WTC11 (cell line): Measurements from ENCODE around the gene BACH2. TPM values are rescaled to one million over a fixed set of nuclear protein-coding genes. Genes with fewer than 3 reads are reported as not detected.
"Not testable (repeated sequence)": the region's sequence is repeated elsewhere in the genome, so short reads cannot be mapped to it uniquely, and the experiment has no call there.

ENCODE experiments used
- ATAC-seq: fragments of 200-7000 bp; cut with Tn5 transposase; 2 replicates; pipeline ENCODE4 v1.10.0; 2021; ENCODE audit warnings: mild to moderate bottlenecking, moderate library complexity
- CTCF ChIA-PET: fragments of 300-600 bp; sonication (Branson Sonifier 250); formaldehyde crosslinking; loops from one replicate; lab custom pipeline; 2021; ENCODE audit warnings: antibody characterized with exemption; lab: Charles Lee
- POLR2A ChIA-PET: fragments of 350-600 bp; sonication (Branson Sonifier 250); formaldehyde crosslinking; loops from one replicate; lab custom pipeline; 2021; ENCODE audit warnings: antibody characterized with exemption; lab: Charles Lee
- DNase-seq: peaks from one replicate; pipeline ENCODE4 v3.0.0; 2021; ENCODE audit warnings: low spot score
- H3K27ac Mint-ChIP-seq: 2 replicates; pipeline ENCODE4 v1.8.0; 2021; ENCODE audit warnings: mixed read lengths
- H3K27me3 Mint-ChIP-seq: 2 replicates; pipeline ENCODE4 v1.8.0; 2021; ENCODE audit warnings: low read depth, mild to moderate bottlenecking, moderate library complexity, mixed read lengths
- H3K36me3 Mint-ChIP-seq: 2 replicates; pipeline ENCODE4 v1.8.0; 2021; ENCODE audit warnings: mixed read lengths
- H3K4me1 Mint-ChIP-seq: 2 replicates; pipeline ENCODE4 v1.8.0; 2022; ENCODE audit warnings: mixed read lengths
- H3K4me3 Mint-ChIP-seq: 2 replicates; pipeline ENCODE4 v1.8.0; 2021; ENCODE audit warnings: mild to moderate bottlenecking, moderate library complexity, mixed read lengths
- H3K9me3 Mint-ChIP-seq: 2 replicates; pipeline ENCODE4 v1.8.0; 2021; ENCODE audit warnings: mixed read lengths
- ATF3 ChIP-seq: sonication (generic); formaldehyde crosslinking; conservative IDR thresholded peaks from 2 replicates; pipeline ENCODE4 v1.8.1; 2022; ENCODE audit warnings: mild to moderate bottlenecking, missing genetic modification reagents
- ESRRA ChIP-seq: sonication (generic); formaldehyde crosslinking; IDR thresholded peaks from 2 replicates; pipeline ENCODE4 v1.8.1; 2022; ENCODE audit warnings: mild to moderate bottlenecking, missing genetic modification reagents, borderline replicate concordance
- FOXP1 ChIP-seq: sonication (generic); formaldehyde crosslinking; IDR thresholded peaks from 2 replicates; pipeline ENCODE4 v1.8.0; 2022; ENCODE audit warnings: missing genetic modification reagents, mild to moderate bottlenecking, moderate library complexity, borderline replicate concordance
- JUN ChIP-seq: sonication (generic); formaldehyde crosslinking; IDR thresholded peaks from 2 replicates; pipeline ENCODE4 v1.8.0; 2023; ENCODE audit warnings: mild to moderate bottlenecking, missing genetic modification reagents
- KAT7 ChIP-seq: sonication (generic); formaldehyde crosslinking; IDR thresholded peaks from 2 replicates; pipeline ENCODE4 v1.8.1; 2023; ENCODE audit warnings: missing genetic modification reagents, mild to moderate bottlenecking, borderline replicate concordance
- MYBL2 ChIP-seq: sonication (generic); formaldehyde crosslinking; IDR thresholded peaks from 2 replicates; pipeline ENCODE4 v1.8.1; 2023; ENCODE audit warnings: mild to moderate bottlenecking, moderate library complexity, missing genetic modification reagents
- NFATC4 ChIP-seq: fragments of 250-450 bp; sonication (Bioruptor Pico); IDR thresholded peaks from 2 replicates; pipeline ENCODE4 v1.9.0; 2021; ENCODE audit warnings: mild to moderate bottlenecking
- NR1H2 ChIP-seq: sonication (generic); formaldehyde crosslinking; IDR thresholded peaks from 2 replicates; pipeline ENCODE4 v1.9.0; 2021; ENCODE audit warnings: mild to moderate bottlenecking, moderate library complexity, missing genetic modification reagents
- NR3C1 ChIP-seq: sonication (generic); formaldehyde crosslinking; conservative IDR thresholded peaks from 2 replicates; pipeline ENCODE4 v1.8.1; 2023; ENCODE audit warnings: low read depth, mild to moderate bottlenecking, missing genetic modification reagents
- RELA ChIP-seq: sonication (generic); formaldehyde crosslinking; IDR thresholded peaks from 2 replicates; pipeline ENCODE4 v1.8.1; 2022; ENCODE audit warnings: missing genetic modification reagents, mild to moderate bottlenecking, borderline replicate concordance
- TCF7 ChIP-seq: sonication (generic); formaldehyde crosslinking; IDR thresholded peaks from 2 replicates; pipeline ENCODE4 v1.8.0; 2022; ENCODE audit warnings: mild to moderate bottlenecking, low read depth, missing genetic modification reagents, moderate library complexity
- TEAD1 ChIP-seq: sonication (generic); formaldehyde crosslinking; IDR thresholded peaks from 2 replicates; pipeline ENCODE4 v1.8.0; 2022; ENCODE audit warnings: mild to moderate bottlenecking, missing genetic modification reagents
- TP53 ChIP-seq: sonication (generic); formaldehyde crosslinking; IDR thresholded peaks from 2 replicates; pipeline ENCODE4 v1.8.1; 2023; ENCODE audit warnings: mild to moderate bottlenecking, missing genetic modification reagents
- USF2 ChIP-seq: sonication (generic); formaldehyde crosslinking; IDR thresholded peaks from 2 replicates; pipeline ENCODE4 v1.8.1; 2023; ENCODE audit warnings: mild to moderate bottlenecking, missing genetic modification reagents, moderate library complexity
- ZBTB21 ChIP-seq: sonication (generic); formaldehyde crosslinking; IDR thresholded peaks from 2 replicates; pipeline ENCODE4 v1.8.1; 2023; ENCODE audit warnings: mild to moderate bottlenecking, missing genetic modification reagents, borderline replicate concordance
- ZBTB43 ChIP-seq: sonication (generic); formaldehyde crosslinking; IDR thresholded peaks from 2 replicates; pipeline ENCODE4 v1.8.1; 2023; ENCODE audit warnings: mild to moderate bottlenecking, missing genetic modification reagents
- ZNF396 ChIP-seq: fragments of 250-450 bp; sonication (Bioruptor Pico); IDR thresholded peaks from 2 replicates; pipeline ENCODE4 v1.8.0; 2021; ENCODE audit warnings: mild to moderate bottlenecking, moderate library complexity, borderline replicate concordance
- ZNF416 ChIP-seq: fragments of 250-450 bp; sonication (Bioruptor Pico); IDR thresholded peaks from 2 replicates; pipeline ENCODE4 v1.9.0; 2021; ENCODE audit warnings: mild to moderate bottlenecking, inconsistent platforms
- total RNA-seq: library from RNA; stranded (reverse); gene quantifications from 3 replicates; pipeline ENCODE4 v1.2.3, GENCODE V29; 2021
- TF ChIP-seq, protein P1 (sequence below): sonication (generic); formaldehyde crosslinking; IDR thresholded peaks from 2 replicates; pipeline ENCODE4 v1.8.0; 2022; ENCODE audit warnings: mild to moderate bottlenecking, missing genetic modification reagents
- TF ChIP-seq, protein P2 (sequence below): sonication (generic); formaldehyde crosslinking; IDR thresholded peaks from 2 replicates; pipeline ENCODE4 v1.8.1; 2022; ENCODE audit warnings: missing genetic modification reagents, borderline replicate concordance

Gene BACH2
- total RNA-seq, 1 experiment from 2014 or later = 5.9 TPM

DNA sequence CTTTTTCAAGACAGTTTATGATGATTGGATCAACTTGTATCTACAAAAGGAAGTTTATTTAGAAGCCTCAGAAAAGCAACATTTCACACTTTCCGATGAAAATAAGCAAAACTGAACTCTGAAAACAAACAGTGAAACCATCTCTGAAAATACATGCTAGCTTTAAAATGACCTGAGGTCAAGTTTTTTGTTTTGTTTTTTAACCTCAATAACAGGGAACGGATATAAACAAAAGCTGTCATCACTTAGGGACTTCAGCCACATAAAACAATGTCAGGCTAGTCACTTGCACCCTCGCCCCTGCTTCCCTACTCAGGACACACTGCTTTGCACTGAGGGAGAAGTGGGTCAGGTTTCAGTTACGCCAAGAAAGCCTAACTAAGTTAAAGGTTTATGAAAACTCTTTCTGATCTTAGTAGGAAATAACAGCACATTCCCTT is 11.6 kb downstream of the BACH2 start (continued):
- TF ChIP-seq KAT7 (CRISPR knock-in tag) (no peak), TEAD1 (CRISPR knock-in tag) (no peak), ZBTB21 (CRISPR knock-in tag) (no peak)

GRCh38 chr6:90284236-90285041 is 12.2 kb downstream of the BACH2 start:
- POLR2A ChIA-PET = interaction anchor here (0.5 kb wide), 1 partner anchor 1829 kb away, joined by 6 read pairs; no protein-coding TSS in a partner anchor
- peak; percentile 95 for TF ChIP-seq ZNF416 (CRISPR knock-in tag)
- TF ChIP-seq ZNF396 = no peak
- TF ChIP-seq ESRRA = no peak
- TF ChIP-seq, all 79 proteins: peak for 1
- DNase-seq (no peak), ATAC-seq (peak; percentile 72)
- H3K27me3 Mint-ChIP-seq = no peaks in the 10 kb centered on the region
- peaks cover 7% of the 10 kb centered on the region; the same call in 1 of the 2 replicates for H3K9me3 Mint-ChIP-seq
- peaks cover 45% of the 10 kb centered on the region for H3K4me1 Mint-ChIP-seq
- no peak overlapping the region for H3K4me3 Mint-ChIP-seq
- CTCF ChIA-PET = interaction anchor here (0.9 to 7.4 kb wide), 8 partner anchors 108 to 344 kb away, joined by 3 to 125 read pairs (median 5); no protein-coding TSS in a partner anchor
- H3K36me3 Mint-ChIP-seq = no peaks in the 10 kb centered on the region
- H3K27ac Mint-ChIP-seq = peak overlapping the region; percentile 86

- CTCF ChIA-PET, H3K36me3 Mint-ChIP-seq, DNase-seq, ATAC-seq, H3K27me3 Mint-ChIP-seq, POLR2A ChIA-PET, H3K9me3 Mint-ChIP-seq, H3K27ac Mint-ChIP-seq, H3K4me3 Mint-ChIP-seq: not testable (repeated sequence)
- peaks cover 29% of the 10 kb centered on the region for H3K4me1 Mint-ChIP-seq
Measured at GRCh38 chr6:90282265-90282664, 14.4 kb downstream of the BACH2 start.

DNA sequence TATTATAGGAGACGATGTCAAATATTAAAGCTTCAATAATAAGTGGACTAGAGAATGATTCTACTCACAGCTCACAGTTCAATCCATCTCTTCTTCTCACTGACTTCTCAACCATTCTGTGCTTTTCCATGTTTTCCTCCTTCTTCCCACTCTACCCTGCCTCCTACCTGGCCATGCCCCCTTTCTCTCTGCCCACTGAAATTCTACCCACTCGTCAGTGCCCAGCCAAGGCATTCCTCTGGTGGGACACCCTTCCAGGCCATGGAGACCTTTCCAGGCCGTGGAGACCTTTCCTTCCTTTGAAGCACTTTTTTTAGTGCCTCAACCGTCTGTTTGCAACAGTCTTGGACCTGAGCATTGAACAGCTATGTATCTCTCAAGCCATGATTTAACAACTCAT is 18.5 kb downstream of the BACH2 start:
- Mint-ChIP-seq H3K27me3 (no peaks in the 10 kb centered on the region), H3K36me3 (no peaks in the 10 kb centered on the region), H3K4me1 (no peaks in the 10 kb centered on the region), H3K27ac (no peak overlapping the region), H3K9me3 (0 out of 2 replicates have a peak, but pooled peaks cover 6% of the 10 kb centered on the region), H3K4me3 (no peak overlapping the region)
- no peak for DNase-seq
- CTCF ChIA-PET = no interaction called here
- POLR2A ChIA-PET = no interaction called here
- no peak for ATAC-seq
- TF ChIP-seq RELA (CRISPR knock-in tag) (no peak), KAT7 (CRISPR knock-in tag) (no peak), NR1H2 (no peak), FOXP1 (CRISPR knock-in tag) (no peak), TCF7 (CRISPR knock-in tag) (no peak), MYBL2 (no peak), ZBTB43 (no peak)

- TF ChIP-seq, protein P1, sequence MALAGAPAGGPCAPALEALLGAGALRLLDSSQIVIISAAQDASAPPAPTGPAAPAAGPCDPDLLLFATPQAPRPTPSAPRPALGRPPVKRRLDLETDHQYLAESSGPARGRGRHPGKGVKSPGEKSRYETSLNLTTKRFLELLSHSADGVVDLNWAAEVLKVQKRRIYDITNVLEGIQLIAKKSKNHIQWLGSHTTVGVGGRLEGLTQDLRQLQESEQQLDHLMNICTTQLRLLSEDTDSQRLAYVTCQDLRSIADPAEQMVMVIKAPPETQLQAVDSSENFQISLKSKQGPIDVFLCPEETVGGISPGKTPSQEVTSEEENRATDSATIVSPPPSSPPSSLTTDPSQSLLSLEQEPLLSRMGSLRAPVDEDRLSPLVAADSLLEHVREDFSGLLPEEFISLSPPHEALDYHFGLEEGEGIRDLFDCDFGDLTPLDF (CRISPR knock-in tag) = no peak
- TF ChIP-seq NR3C1 (no peak), NFATC4 (CRISPR knock-in tag) (no peak), KAT7 (CRISPR knock-in tag) (no peak), TP53 (no peak), USF2 (no peak), JUN (CRISPR knock-in tag) (no peak), ATF3 (CRISPR knock-in tag) (no peak)
- TF ChIP-seq, protein P2, sequence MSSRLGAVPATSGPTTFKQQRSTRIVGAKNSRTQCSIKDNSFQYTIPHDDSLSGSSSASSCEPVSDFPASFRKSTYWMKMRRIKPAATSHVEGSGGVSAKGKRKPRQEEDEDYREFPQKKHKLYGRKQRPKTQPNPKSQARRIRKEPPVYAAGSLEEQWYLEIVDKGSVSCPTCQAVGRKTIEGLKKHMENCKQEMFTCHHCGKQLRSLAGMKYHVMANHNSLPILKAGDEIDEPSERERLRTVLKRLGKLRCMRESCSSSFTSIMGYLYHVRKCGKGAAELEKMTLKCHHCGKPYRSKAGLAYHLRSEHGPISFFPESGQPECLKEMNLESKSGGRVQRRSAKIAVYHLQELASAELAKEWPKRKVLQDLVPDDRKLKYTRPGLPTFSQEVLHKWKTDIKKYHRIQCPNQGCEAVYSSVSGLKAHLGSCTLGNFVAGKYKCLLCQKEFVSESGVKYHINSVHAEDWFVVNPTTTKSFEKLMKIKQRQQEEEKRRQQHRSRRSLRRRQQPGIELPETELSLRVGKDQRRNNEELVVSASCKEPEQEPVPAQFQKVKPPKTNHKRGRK (CRISPR knock-in tag) = no peak
- TF ChIP-seq, all 79 proteins: peak for 0
- CTCF ChIA-PET = no interaction called here
Measured at GRCh38 chr6:90277302-90278011, 19.2 kb downstream of the BACH2 start.

More at GRCh38 chr6:90277302-90278011, 19.2 kb downstream of the BACH2 start:
- no peaks in the 10 kb centered on the region for H3K27me3 Mint-ChIP-seq
- POLR2A ChIA-PET = no interaction called here
- H3K4me3 Mint-ChIP-seq = no peak overlapping the region
- DNase-seq (no peak), ATAC-seq (no peak)
- H3K9me3 Mint-ChIP-seq = 0 out of 2 replicates have a peak, but pooled peaks cover 3% of the 10 kb centered on the region
- H3K4me1 Mint-ChIP-seq = no peaks in the 10 kb centered on the region
- H3K27ac Mint-ChIP-seq = no peak overlapping the region
- H3K36me3 Mint-ChIP-seq = no peaks in the 10 kb centered on the region
